Activated T-helper 1 cell treated with anti-CD3 and anti-CD28 coated beads, Interleukin-2, amount 50 U/mL, for 16 hours (primary cell): ENCODE measurements around the gene DCHS2.

Experiments
- DNase-seq, 2 donors: peaks; one replicate each; pipeline ENCODE4 v3.0.0-alpha.2; 2020; ENCODE audit warnings: low read depth in 1 of 2, low spot score in 1 of 2

DCHS2 gene

GRCh38 chr4:154455111-154455510 lies 36.5 kb downstream of the DCHS2 start:
- no peak for DNase-seq

GRCh38 chr4:154454710-154455109 lies 36.9 kb downstream of the DCHS2 start:
- DNase-seq: no peak

- DNase-seq: no peak
Observed at GRCh38 chr4:154452798-154453346, 38.7 kb downstream of the DCHS2 start.

- no peak for DNase-seq
Observed at GRCh38 chr4:154450966-154451365, 40.6 kb downstream of the DCHS2 start.

- no peak for DNase-seq
Observed at GRCh38 chr4:154444958-154445357, 46.6 kb downstream of the DCHS2 start.

- no peak for DNase-seq
Observed at GRCh38 chr4:154441982-154442381, 49.6 kb downstream of the DCHS2 start.

GRCh38 chr4:154441124-154441523 lies 50.5 kb downstream of the DCHS2 start:
- DNase-seq: no peak

- no peak for DNase-seq
Observed at GRCh38 chr4:154439224-154439623, 52.4 kb downstream of the DCHS2 start.

- DNase-seq: no peak
Observed at GRCh38 chr4:154435895-154436294, 55.7 kb downstream of the DCHS2 start.

- no peak for DNase-seq
Observed at GRCh38 chr4:154433543-154433942, 58.1 kb downstream of the DCHS2 start.

GRCh38 chr4:154429176-154429575 lies 62.4 kb downstream of the DCHS2 start:
- DNase-seq: no peak

GRCh38 chr4:154427149-154427548 lies 64.5 kb downstream of the DCHS2 start:
- no peak for DNase-seq

- no peak for DNase-seq
Observed at GRCh38 chr4:154425514-154425913, 66.1 kb downstream of the DCHS2 start.

- no peak for DNase-seq
Observed at GRCh38 chr4:154424810-154425484, 66.7 kb downstream of the DCHS2 start.

- DNase-seq: no peak
Observed at GRCh38 chr4:154422152-154422551, 69.4 kb downstream of the DCHS2 start.

- no peak for DNase-seq
Observed at GRCh38 chr4:154421618-154422017, 70.0 kb downstream of the DCHS2 start.

- DNase-seq: no peak
Observed at GRCh38 chr4:154417373-154417673, 74.3 kb downstream of the DCHS2 start.

GRCh38 chr4:154416190-154416547 lies 75.4 kb downstream of the DCHS2 start:
- no peak for DNase-seq

- no peak for DNase-seq
Observed at GRCh38 chr4:154415313-154415712, 76.3 kb downstream of the DCHS2 start.

- no peak for DNase-seq
Observed at GRCh38 chr4:154414796-154415195, 76.8 kb downstream of the DCHS2 start.

- DNase-seq: no peak
Observed at GRCh38 chr4:154414371-154414770, 77.2 kb downstream of the DCHS2 start.

- DNase-seq: no peak
Observed at GRCh38 chr4:154407443-154407842, 84.2 kb downstream of the DCHS2 start.

GRCh38 chr4:154406018-154406795 lies 85.4 kb downstream of the DCHS2 start:
- no peak for DNase-seq
